Measurements from ENCODE around the gene TEAD1.

TEAD1 gene

GRCh38 chr11:12666915-12667314 lies 7.3 kb upstream of the TEAD1 start:
- no peak for DNase-seq (ENCODE audit: low read depth)

- no peak for DNase-seq (ENCODE audit: low read depth)
These were observed 6.6 kb upstream of the TEAD1 start for GRCh38 chr11:12667646-12668045.

- DNase-seq (ENCODE audit: low read depth) = no peak
These were observed 6.1 kb upstream of the TEAD1 start for GRCh38 chr11:12668166-12668565.

GRCh38 chr11:12669930-12670329 lies 4.3 kb upstream of the TEAD1 start:
- DNase-seq (ENCODE audit: low read depth) = no peak

GRCh38 chr11:12671370-12671769 lies 2.9 kb upstream of the TEAD1 start:
- DNase-seq (ENCODE audit: low read depth) = no peak

GRCh38 chr11:12673601-12673923 lies 659 bp upstream of the TEAD1 start:
- no peak for DNase-seq (ENCODE audit: low read depth)

- DNase-seq (ENCODE audit: low read depth) = no peak
These were observed 332 bp downstream of the TEAD1 start for GRCh38 chr11:12674571-12674935.

- no peak for DNase-seq (ENCODE audit: low read depth)
These were observed 895 bp downstream of the TEAD1 start for GRCh38 chr11:12674936-12675696.

- no peak for DNase-seq (ENCODE audit: low read depth)
These were observed 1.9 kb downstream of the TEAD1 start for GRCh38 chr11:12675951-12676711.

GRCh38 chr11:12677131-12677530 lies 2.9 kb downstream of the TEAD1 start:
- DNase-seq (ENCODE audit: low read depth) = no peak

- DNase-seq (ENCODE audit: low read depth) = no peak
These were observed 3.9 kb downstream of the TEAD1 start for GRCh38 chr11:12678092-12678491.

- no peak for DNase-seq (ENCODE audit: low read depth)
These were observed 4.8 kb downstream of the TEAD1 start for GRCh38 chr11:12678991-12679390.

- no peak for DNase-seq (ENCODE audit: low read depth)
These were observed 5.2 kb downstream of the TEAD1 start for GRCh38 chr11:12679471-12679870.

- DNase-seq (ENCODE audit: low read depth) = no peak
These were observed 6.2 kb downstream of the TEAD1 start for GRCh38 chr11:12680246-12680939.

- DNase-seq (ENCODE audit: low read depth) = no peak
These were observed 6.7 kb downstream of the TEAD1 start for GRCh38 chr11:12680940-12681258.

- no peak for DNase-seq (ENCODE audit: low read depth)
These were observed 7.2 kb downstream of the TEAD1 start for GRCh38 chr11:12681466-12681865.

- DNase-seq (ENCODE audit: low read depth) = no peak
These were observed 8.1 kb downstream of the TEAD1 start for GRCh38 chr11:12682288-12682687.

- no peak for DNase-seq (ENCODE audit: low read depth)
These were observed 8.7 kb downstream of the TEAD1 start for GRCh38 chr11:12682737-12683500.

GRCh38 chr11:12683874-12684273 lies 9.7 kb downstream of the TEAD1 start:
- no peak for DNase-seq (ENCODE audit: low read depth)

- DNase-seq (ENCODE audit: low read depth) = no peak
These were observed 10.1 kb downstream of the TEAD1 start for GRCh38 chr11:12684315-12684714.

GRCh38 chr11:12684816-12685215 lies 10.6 kb downstream of the TEAD1 start:
- DNase-seq (ENCODE audit: low read depth) = no peak

- DNase-seq (ENCODE audit: low read depth) = no peak
These were observed 11.0 kb downstream of the TEAD1 start for GRCh38 chr11:12685229-12685628.
